Activated CD4-positive, alpha-beta T cell treated with anti-CD3 and anti-CD28 coated beads for 36 hours (primary cell): ENCODE results near the gene PRR5L. TPM values are rescaled to one million over a fixed set of nuclear protein-coding genes. Genes with fewer than 3 reads are reported as not detected.

ENCODE experiments used
- ATAC-seq: fragments of 200-7000 bp; cut with Tn5 transposase; one replicate; pipeline ENCODE4 v1.10.0; 2021; ENCODE audit warnings: mild to moderate bottlenecking, moderate library complexity
- CTCF ChIA-PET: fragments of 350-600 bp; sonication (Branson Sonifier 250); formaldehyde crosslinking; loops from one replicate; lab custom pipeline; 2021; ENCODE audit warnings: antibody characterized with exemption; lab: Charles Lee
- POLR2A ChIA-PET: fragments of 350-600 bp; sonication (Branson Sonifier 250); formaldehyde crosslinking; loops from one replicate; lab custom pipeline; 2021; ENCODE audit warnings: antibody characterized with exemption, inconsistent platforms; lab: Charles Lee
- DNase-seq: peaks from one replicate; pipeline ENCODE4 v3.0.0-alpha.2; 2020
- H3K27ac Mint-ChIP-seq: one replicate; pipeline ENCODE4 v1.8.0; 2021; ENCODE audit warnings: mixed read lengths
- H3K27me3 Mint-ChIP-seq: one replicate; pipeline ENCODE4 v1.8.0; 2021; ENCODE audit warnings: mixed read lengths
- H3K36me3 Mint-ChIP-seq: one replicate; pipeline ENCODE4 v1.8.0; 2021; ENCODE audit warnings: low read depth, mixed read lengths
- H3K4me1 Mint-ChIP-seq: one replicate; pipeline ENCODE4 v1.8.0; 2021; ENCODE audit warnings: mixed read lengths
- H3K4me3 Mint-ChIP-seq: one replicate; pipeline ENCODE4 v1.8.0; 2021; ENCODE audit warnings: mild to moderate bottlenecking, moderate library complexity, mixed read lengths
- H3K9me3 Mint-ChIP-seq: one replicate; pipeline ENCODE4 v1.8.0; 2021; ENCODE audit warnings: low read depth, mixed read lengths
- intact Hi-C, 2 experiments: fragments of 100-400 bp; cut with DNase I in 1 of 2; cut with micrococcal nuclease in 1 of 2; formaldehyde crosslinking; loops; one replicate each; pipeline versions ENCODE4 v1.14.2 to v1.15.1; 2022 to 2024; cut with DNase I, micrococcal nuclease
- total RNA-seq, 2 experiments: library from RNA; stranded (reverse); gene quantifications; one replicate each; pipeline ENCODE4 v1.2.3, GENCODE V29; 2021

Gene PRR5L
- total RNA-seq, 2 experiments from 2014 or later = 23.2 to 28.6 TPM

DNA sequence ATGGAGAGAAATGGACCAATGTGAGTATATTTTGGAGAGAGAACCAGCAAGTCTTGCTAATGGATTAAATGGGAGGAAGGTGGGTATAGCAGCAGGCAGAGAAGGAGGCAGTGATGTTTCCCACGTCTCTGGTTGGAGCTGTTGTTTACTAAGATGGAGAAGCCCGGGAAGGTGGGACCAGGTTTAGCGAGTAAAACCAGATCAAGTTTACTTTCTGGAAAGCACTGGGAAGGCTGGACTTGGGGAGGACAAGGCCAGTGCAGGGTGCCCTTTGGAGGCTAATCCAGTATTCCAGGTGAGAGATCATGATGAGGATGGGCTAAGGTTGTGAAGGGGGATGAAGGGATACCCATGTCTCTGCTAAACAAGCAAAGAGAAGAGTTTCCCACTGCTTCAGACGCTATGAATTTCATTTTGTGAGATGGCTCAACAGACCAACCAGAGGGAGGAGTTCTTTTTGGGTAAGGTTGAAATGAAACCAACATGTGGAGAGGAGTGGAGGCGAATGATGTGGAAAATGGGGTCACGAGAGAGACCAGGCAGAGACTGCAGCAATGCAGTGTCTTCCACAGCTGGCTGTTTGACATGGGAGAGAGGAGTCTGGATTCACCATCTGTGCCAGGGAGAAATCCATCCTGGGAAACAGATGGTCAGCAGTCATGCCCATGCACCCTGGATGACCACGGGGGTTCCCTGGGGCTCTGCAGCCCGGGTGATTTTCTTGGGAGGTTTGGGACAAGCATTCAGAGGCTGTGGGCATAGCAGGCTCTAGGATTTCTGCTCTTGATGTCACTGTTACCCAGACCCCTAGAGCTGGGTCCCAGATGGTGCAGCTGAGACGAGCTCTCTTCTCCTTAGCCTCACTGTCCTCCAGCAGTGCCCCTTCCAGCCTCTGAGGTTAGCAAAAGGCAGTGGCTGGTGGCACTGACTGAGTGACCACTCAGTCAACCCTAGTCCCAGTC, 31.8 kb upstream of the PRR5L start:
- DNase-seq = no peak
- intact Hi-C loops = loop anchor here (10.0 kb wide), 2 partner anchors 319 to 439 kb away; partner anchors contain the start of gene LDLRAD3 (in 1 of the 2)
- Mint-ChIP-seq H3K27ac (no peak overlapping the region), H3K9me3 (no peaks in the 10 kb centered on the region), H3K27me3 (peaks cover 14% of the 10 kb centered on the region), H3K4me1 (no peaks in the 10 kb centered on the region), H3K36me3 (no peaks in the 10 kb centered on the region), H3K4me3 (no peak overlapping the region)
- CTCF ChIA-PET = interaction anchor here (1.2 to 1.3 kb wide), 3 partner anchors 10 to 662 kb away, joined by 3 to 5 read pairs (median 3); no protein-coding TSS in a partner anchor
- POLR2A ChIA-PET = no interaction called here
- no peak for ATAC-seq

DNA sequence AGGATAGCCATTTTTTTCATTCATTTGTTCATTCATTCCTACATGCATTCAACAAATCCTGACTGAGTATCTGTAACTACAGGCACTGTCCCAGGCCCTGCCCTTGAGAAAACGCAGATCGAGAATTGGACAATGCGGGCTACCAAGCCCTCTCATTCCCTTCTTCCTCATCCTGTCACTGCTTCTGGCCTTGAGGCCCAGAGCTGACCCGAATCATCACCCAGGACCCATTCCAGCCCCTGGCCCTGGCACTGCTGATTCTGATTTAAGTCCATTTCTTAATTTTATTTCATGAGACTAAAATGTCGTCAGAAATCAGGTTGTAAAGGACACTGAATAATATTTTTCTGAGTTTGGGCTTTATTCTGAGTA, 31.1 kb upstream of the PRR5L start:
- no peaks in the 10 kb centered on the region for H3K4me1 Mint-ChIP-seq
- H3K27me3 Mint-ChIP-seq = peaks cover 12% of the 10 kb centered on the region
- DNase-seq (no peak), ATAC-seq (no peak)
- H3K27ac Mint-ChIP-seq = no peak overlapping the region
- no peaks in the 10 kb centered on the region for H3K36me3 Mint-ChIP-seq
- intact Hi-C loops = loop anchor here (5.0 to 10.0 kb wide), 4 partner anchors 113 to 778 kb away; partner anchors contain the start of gene LDLRAD3 (in 1 of the 2)
- ChIA-PET POLR2A (no interaction called here), CTCF (interaction anchor here (0.7 to 4.0 kb wide), 9 partner anchors 10 to 650 kb away, joined by 3 to 17 read pairs (median 8); no protein-coding TSS in a partner anchor)
- no peak overlapping the region for H3K4me3 Mint-ChIP-seq
- no peaks in the 10 kb centered on the region for H3K9me3 Mint-ChIP-seq

DNA sequence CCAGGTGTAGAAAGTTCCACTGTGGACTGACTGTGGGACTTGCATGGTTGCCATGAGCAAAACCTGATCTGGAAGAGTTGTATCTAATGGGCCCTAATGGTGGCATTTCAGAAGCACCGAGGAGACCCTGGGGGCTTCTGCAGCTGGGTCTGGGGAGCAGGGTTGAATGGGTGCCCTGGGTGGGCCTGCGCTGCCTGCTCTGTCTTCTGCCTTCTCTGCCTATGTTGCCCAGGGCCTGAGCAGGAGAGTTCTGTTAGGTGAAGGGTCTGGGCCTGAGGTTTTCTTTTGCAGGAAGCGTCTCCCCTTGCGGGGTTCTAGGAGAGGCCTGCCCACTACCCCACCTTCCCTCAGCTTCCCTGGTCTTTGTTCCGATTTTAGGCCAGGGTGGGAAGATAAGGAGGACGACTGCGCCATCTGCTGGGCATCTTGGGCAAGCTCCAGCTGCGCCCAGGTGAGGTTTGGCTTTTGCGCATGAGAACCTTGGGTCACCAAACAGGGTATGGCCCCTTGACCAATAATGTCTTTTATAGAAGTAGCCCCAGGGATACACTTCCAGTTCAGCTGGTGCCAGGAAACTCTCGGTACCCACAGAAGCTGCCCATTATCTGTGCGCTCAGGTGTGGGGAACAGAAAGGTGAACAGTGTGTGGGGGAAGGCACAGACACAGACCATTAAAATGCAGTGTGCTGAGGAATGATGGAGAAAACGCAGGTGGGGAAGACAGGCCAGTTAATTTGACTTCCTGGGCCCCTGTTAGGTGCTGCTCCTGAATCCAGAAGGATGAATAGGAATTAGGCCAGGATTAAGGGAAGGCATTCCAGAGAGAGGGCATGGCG, 30.1 kb upstream of the PRR5L start:
- CTCF ChIA-PET = interaction anchor here (0.6 to 4.0 kb wide), 32 partner anchors 8 to 841 kb away, joined by 3 to 17 read pairs (median 4); partner anchors contain the start of gene FJX1
- H3K4me3 Mint-ChIP-seq = no peak overlapping the region
- H3K9me3 Mint-ChIP-seq = no peaks in the 10 kb centered on the region
- DNase-seq (peak; percentile 80), ATAC-seq (peak; percentile 77)
- POLR2A ChIA-PET = no interaction called here
- H3K36me3 Mint-ChIP-seq = no peaks in the 10 kb centered on the region
- peaks cover 8% of the 10 kb centered on the region for H3K27me3 Mint-ChIP-seq
- H3K4me1 Mint-ChIP-seq = no peaks in the 10 kb centered on the region
- H3K27ac Mint-ChIP-seq = no peak overlapping the region
- intact Hi-C loops = loop anchor here (1.0 to 10.0 kb wide), 7 partner anchors 114 to 779 kb away; partner anchors contain the start of gene LDLRAD3 (in 1 of the 2)

DNA sequence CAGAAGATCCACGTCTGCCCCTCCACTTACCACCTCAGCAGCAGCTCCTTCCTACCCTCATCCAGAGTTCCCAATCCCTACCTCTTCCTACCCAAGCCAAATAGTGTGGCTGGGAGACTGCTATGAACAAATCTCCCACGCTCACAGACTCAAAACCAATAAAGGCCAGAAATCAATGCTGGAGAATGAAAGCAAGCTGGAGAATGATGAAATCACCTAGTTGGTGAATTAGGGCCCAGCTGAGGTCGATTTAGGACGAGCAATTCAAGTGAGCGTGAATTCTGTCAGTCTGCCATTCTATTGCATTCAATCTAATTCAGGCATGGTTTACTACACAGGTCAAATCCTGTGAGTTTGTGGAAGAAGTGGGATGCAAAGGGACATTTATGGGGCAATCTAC, 29.3 kb upstream of the PRR5L start:
- POLR2A ChIA-PET = no interaction called here

DNA sequence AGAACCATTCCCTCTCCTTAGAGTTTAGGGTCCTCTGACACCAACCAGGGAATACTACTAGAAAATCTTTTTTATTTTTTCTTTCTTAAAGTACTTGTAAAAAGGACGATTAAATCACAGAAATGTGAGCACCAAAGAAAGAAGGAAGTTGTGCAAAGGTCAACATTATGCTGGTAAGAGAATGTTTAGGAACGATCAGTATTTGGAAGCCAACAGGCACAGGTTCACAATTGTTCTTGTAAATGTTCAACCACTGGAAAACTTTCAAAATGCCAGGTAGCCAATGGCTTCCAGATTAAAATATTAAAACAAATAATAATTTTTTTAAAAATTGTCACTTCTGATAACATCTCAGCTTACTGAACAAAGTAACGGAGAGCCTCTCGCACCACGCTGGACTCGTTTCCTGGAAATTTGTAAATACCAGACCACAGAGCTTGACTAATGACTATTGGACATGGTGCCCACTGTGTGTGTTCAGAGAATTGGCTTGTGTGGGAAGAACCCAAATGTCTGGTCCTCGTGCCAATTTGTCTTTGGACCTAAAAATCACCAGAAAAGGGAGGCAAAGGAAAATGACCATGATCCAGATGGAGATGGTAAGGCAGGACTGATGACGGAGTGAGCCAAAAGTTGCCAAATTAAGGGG, 27.6 kb upstream of the PRR5L start:
- POLR2A ChIA-PET = no interaction called here
- intact Hi-C loops = loop anchor here (5.0 to 10.0 kb wide), 4 partner anchors 116 to 781 kb away; partner anchors contain the start of gene LDLRAD3 (in 1 of the 2)
- Mint-ChIP-seq H3K4me3 (no peak overlapping the region), H3K9me3 (no peaks in the 10 kb centered on the region), H3K36me3 (peaks cover 20% of the 10 kb centered on the region), H3K27me3 (peaks cover 3% of the 10 kb centered on the region), H3K4me1 (no peaks in the 10 kb centered on the region), H3K27ac (no peak overlapping the region)
- CTCF ChIA-PET = interaction anchor here (0.8 to 4.0 kb wide), 7 partner anchors 10 to 654 kb away, joined by 3 to 17 read pairs (median 6); no protein-coding TSS in a partner anchor
- ATAC-seq (no peak), DNase-seq (no peak)

More for the DNA sequence above, 29.3 kb upstream of the PRR5L start:
- Mint-ChIP-seq H3K9me3 (no peaks in the 10 kb centered on the region), H3K27me3 (peaks cover 5% of the 10 kb centered on the region), H3K4me1 (no peaks in the 10 kb centered on the region), H3K27ac (no peak overlapping the region), H3K4me3 (no peak overlapping the region), H3K36me3 (peaks cover 6% of the 10 kb centered on the region)
- ATAC-seq (no peak), DNase-seq (no peak)
- intact Hi-C loops = loop anchor here (1.0 to 10.0 kb wide), 7 partner anchors 114 to 779 kb away; partner anchors contain the start of gene LDLRAD3 (in 1 of the 2)
- CTCF ChIA-PET = interaction anchor here (0.5 to 4.0 kb wide), 26 partner anchors 8 to 783 kb away, joined by 3 to 17 read pairs (median 5); no protein-coding TSS in a partner anchor

DNA sequence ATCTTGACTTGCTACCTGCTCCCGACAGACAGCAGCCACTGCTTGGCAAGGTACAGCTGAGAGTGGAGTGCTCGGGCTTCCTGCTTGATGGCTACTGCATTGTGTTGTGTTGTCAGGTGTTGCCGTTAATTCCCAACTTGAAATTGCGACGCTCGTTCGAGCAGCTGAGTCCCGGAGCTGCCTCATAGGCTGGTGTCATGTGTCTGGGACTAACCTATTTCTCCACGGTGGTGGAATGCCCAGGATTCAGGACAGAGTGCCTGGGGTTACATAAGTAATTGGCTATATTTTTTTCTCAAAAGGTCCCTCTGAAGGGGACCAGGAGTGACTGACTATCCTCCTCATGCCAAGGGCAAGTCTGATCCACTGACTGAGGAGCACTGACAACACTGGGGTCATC, 25.4 kb upstream of the PRR5L start:
- no peak overlapping the region for H3K27ac Mint-ChIP-seq
- POLR2A ChIA-PET = no interaction called here
- H3K4me1 Mint-ChIP-seq = no peaks in the 10 kb centered on the region
- CTCF ChIA-PET = interaction anchor here (1.1 to 1.6 kb wide), 2 partner anchors 222 to 449 kb away, joined by 4 read pairs; no protein-coding TSS in a partner anchor
- H3K27me3 Mint-ChIP-seq = no peaks in the 10 kb centered on the region
- intact Hi-C loops = no loop called here
- H3K9me3 Mint-ChIP-seq = no peaks in the 10 kb centered on the region
- peaks cover 34% of the 10 kb centered on the region for H3K36me3 Mint-ChIP-seq
- ATAC-seq = no peak
- H3K4me3 Mint-ChIP-seq = no peak overlapping the region
- no peak for DNase-seq

DNA sequence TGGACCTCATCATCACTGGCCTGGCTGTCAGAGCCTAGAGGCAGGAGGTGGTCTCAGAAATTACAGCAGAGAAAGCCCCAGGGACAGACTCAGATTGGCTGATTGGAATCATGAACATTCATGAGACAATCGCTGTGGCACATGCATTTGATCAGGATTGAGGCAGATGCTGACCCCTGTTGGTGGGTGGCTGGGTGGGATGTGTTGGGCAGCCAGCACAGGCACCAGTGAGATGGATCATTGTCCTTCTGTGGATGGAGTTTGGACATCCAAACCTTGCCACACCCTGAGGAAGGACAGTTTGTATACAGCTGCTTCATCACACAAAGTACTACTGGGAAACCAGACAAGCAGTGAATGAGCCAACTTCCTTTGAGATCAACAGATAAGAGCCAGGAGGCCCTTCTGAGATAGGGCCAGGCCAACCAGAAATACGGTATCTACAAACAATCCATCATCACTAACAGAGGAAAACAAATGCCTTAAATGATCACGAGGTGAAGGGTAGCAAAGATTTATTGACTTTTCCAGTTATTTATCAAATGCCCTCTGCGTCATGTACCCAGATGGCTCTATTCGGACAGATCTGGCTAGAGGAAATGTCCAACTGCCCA, 24.2 kb upstream of the PRR5L start:
- Mint-ChIP-seq H3K27ac (no peak overlapping the region), H3K4me1 (no peaks in the 10 kb centered on the region), H3K36me3 (peaks cover 34% of the 10 kb centered on the region), H3K4me3 (no peak overlapping the region), H3K27me3 (no peaks in the 10 kb centered on the region), H3K9me3 (no peaks in the 10 kb centered on the region)
- ChIA-PET CTCF (interaction anchor here (1.2 to 1.6 kb wide), 2 partner anchors 18 to 221 kb away, joined by 3 to 4 read pairs; no protein-coding TSS in a partner anchor), POLR2A (no interaction called here)
- intact Hi-C loops = no loop called here
- ATAC-seq (no peak), DNase-seq (no peak)

DNA sequence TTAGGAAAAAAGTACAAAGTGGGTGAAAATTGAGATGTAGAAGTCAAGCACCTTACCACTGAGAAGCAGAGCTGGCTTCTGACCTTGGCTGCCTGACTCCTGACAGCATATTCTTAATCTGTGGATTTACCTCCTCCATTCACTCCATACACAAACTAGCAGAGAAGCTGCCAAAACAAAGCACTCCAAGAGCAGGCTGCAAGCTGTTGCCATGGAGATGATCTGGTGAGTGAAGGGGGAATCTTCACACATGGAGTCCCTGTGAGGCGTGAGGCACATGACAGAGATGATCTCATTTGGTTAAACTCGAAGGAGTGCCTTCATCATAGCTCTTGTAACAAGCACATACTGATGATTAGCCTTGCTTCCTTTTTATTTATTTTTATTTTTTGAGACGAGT, 23.0 kb upstream of the PRR5L start:
- no peaks in the 10 kb centered on the region for H3K9me3 Mint-ChIP-seq
- H3K27me3 Mint-ChIP-seq = no peaks in the 10 kb centered on the region
- ATAC-seq = no peak
- H3K36me3 Mint-ChIP-seq = peaks cover 37% of the 10 kb centered on the region
- H3K4me1 Mint-ChIP-seq = no peaks in the 10 kb centered on the region
- no peak overlapping the region for H3K27ac Mint-ChIP-seq
- intact Hi-C loops = no loop called here
- H3K4me3 Mint-ChIP-seq = no peak overlapping the region
- CTCF ChIA-PET = interaction anchor here (0.7 to 2.0 kb wide), 5 partner anchors 14 to 451 kb away, joined by 3 to 8 read pairs (median 3); no protein-coding TSS in a partner anchor
- no peak for DNase-seq
- POLR2A ChIA-PET = no interaction called here

DNA sequence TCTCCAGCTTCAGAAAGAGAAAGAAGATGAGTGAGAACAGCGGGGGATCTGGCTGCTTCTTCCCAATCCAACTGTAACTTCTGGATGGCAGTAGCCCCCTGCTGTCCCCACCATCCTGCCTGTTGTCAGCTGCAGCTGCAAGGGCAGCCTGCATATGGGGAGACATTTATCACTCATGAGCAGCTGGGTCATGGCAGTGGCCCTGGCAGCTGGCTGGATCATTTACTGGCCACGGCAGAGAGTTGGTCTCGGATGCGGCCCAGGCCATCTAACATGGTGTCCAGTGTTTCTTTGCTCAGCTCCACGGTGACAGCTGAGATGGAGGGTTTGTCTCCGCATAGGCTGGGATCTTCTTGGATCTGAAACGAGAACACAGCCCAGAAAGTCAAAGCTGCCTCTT, 21.7 kb upstream of the PRR5L start:
- H3K4me3 Mint-ChIP-seq = no peak overlapping the region
- intact Hi-C loops = no loop called here
- H3K36me3 Mint-ChIP-seq = peaks cover 39% of the 10 kb centered on the region
- ATAC-seq (no peak), DNase-seq (no peak)
- H3K27me3 Mint-ChIP-seq = no peaks in the 10 kb centered on the region
- POLR2A ChIA-PET = interaction anchor here (0.7 kb wide), 1 partner anchor 224 kb away, joined by 3 read pairs; no protein-coding TSS in a partner anchor
- H3K27ac Mint-ChIP-seq = no peak overlapping the region
- CTCF ChIA-PET = interaction anchor here (0.6 to 2.0 kb wide), 8 partner anchors 8 to 455 kb away, joined by 3 to 17 read pairs (median 3); partner anchors contain the start of gene TRAF6
- H3K9me3 Mint-ChIP-seq = no peaks in the 10 kb centered on the region
- H3K4me1 Mint-ChIP-seq = no peaks in the 10 kb centered on the region
